ENCODE measurements around the gene PCDH9. TPM values are rescaled to one million over a fixed set of nuclear protein-coding genes. Genes with fewer than 3 reads are reported as not detected.

PCDH9 gene
- total and polyA plus RNA-seq, 10 of the 15 experiments (the other 5 are each of a cell fraction or from before 2014, with no cell fraction given) = 0.02 to 2.3 (median 0.05) TPM; not detected in 1

GRCh38 chr13:66322936-66323335 is 907.2 kb downstream of the PCDH9 start:
- Histone ChIP-seq H3K79me2 (ENCODE audit: control insufficient read depth, insufficient read depth, low read length) (no peaks in the 10 kb centered on the region), H2AFZ (ENCODE audit: control insufficient read depth, low read depth, low read length) (no peak overlapping the region), H3K27me3 (replicated peaks in 1 of 2; ENCODE audit: control insufficient read depth in 2 of 2, insufficient read depth in 2 of 2, low read length in 1 of 2) (no peaks in the 10 kb centered on the region), H3K4me3 (no peak overlapping the region), H4K20me1 (ENCODE audit: control insufficient read depth, insufficient read depth) (no peaks in the 10 kb centered on the region), H3K27ac (ENCODE audit: control insufficient read depth, insufficient read depth) (no peak overlapping the region), H3K9ac (ENCODE audit: control insufficient read depth, insufficient read depth, low read length) (no peak overlapping the region), H3K4me2 (ENCODE audit: control insufficient read depth, insufficient read depth) (no peak overlapping the region), H3K36me3 (ENCODE audit: control insufficient read depth in 2 of 2, insufficient read depth in 2 of 2, low read length in 1 of 2) (no peaks in the 10 kb centered on the region), H3K4me1 (ENCODE audit: control insufficient read depth, insufficient read depth, low read length) (no peaks in the 10 kb centered on the region), H3K9me3 (replicated peaks; ENCODE audit: control insufficient read depth, insufficient read depth, low read length) (no peaks in the 10 kb centered on the region)
- BruUV-seq (replicated peaks) = no TSS peak
- 2% methylated on average over 2 of the region's 2 CpGs for WGBS (ENCODE audit: insufficient coverage, insufficient replicate concordance, low lambda C conversion rate, missing lambda C conversion rate)
- POLR2A ChIA-PET = no interaction called here
- in situ Hi-C loops (cut with MboI) = no loop called here
- intact Hi-C loops (cut with micrococcal nuclease; ENCODE audit: unreplicated experiment) = no loop called here
- no peak for ATAC-seq
- DNase-seq (ENCODE audit: low read depth, low spot score) = no peak
- no peak for FAIRE-seq
- CTCF ChIA-PET = no interaction called here
- no peak for TF ChIP-seq IKZF2 (IDR thresholded peaks at IDR 0.05)
- no peak for TF ChIP-seq HDAC6 (IDR thresholded peaks at IDR 0.05; ENCODE audit: unreplicated experiment)
- no peak for TF ChIP-seq POLR2AphosphoS5 (IDR thresholded peaks at IDR 0.05; ENCODE audit: low read length)
- no peak for TF ChIP-seq ZBTB4 (CRISPR knock-in tag; IDR thresholded peaks at IDR 0.05)
- no peak for TF ChIP-seq BHLHE40 (IDR thresholded peaks at IDR 0.05; ENCODE audit: borderline replicate concordance in 1 of 2, low read depth in 2 of 2, low read length in 1 of 2)
- no peak for TF ChIP-seq RFX5 (IDR thresholded peaks at IDR 0.05; ENCODE audit: low read depth, low read length)
- TF ChIP-seq MYC (IDR thresholded peaks at IDR 0.05; ENCODE audit: insufficient read depth, insufficient read length, insufficient replicate concordance, low read length, severe bottlenecking) = no peak
- no peak for TF ChIP-seq BMI1 (IDR thresholded peaks at IDR 0.05; ENCODE audit: borderline replicate concordance)
- no peak for TF ChIP-seq MAX (IDR thresholded peaks at IDR 0.05; ENCODE audit: low read depth, low read length)
- TF ChIP-seq CEBPZ (IDR thresholded peaks at IDR 0.05; ENCODE audit: low read depth, low read length) = no peak
- TF ChIP-seq HCFC1 (IDR thresholded peaks at IDR 0.05; ENCODE audit: low read length) = no peak
- TF ChIP-seq KAT2A (conservative IDR thresholded peaks at IDR 0.05; ENCODE audit: control insufficient read depth, low read depth, low read length) = no peak
- TF ChIP-seq TBL1XR1 (IDR thresholded peaks at IDR 0.05; ENCODE audit: low read depth, low read length) = no peak
- TF ChIP-seq STAT3 (IDR thresholded peaks at IDR 0.05; ENCODE audit: low read depth, low read length) = no peak
- TF ChIP-seq RCOR1 (conservative IDR thresholded peaks at IDR 0.05; ENCODE audit: low read depth, low read length) = no peak
- no peak for TF ChIP-seq POLR2A (IDR thresholded peaks at IDR 0.05; ENCODE audit: low read depth, low read length)
- no peak for TF ChIP-seq NR2C1 (IDR thresholded peaks at IDR 0.05)
- SMC1A ChIA-PET (ENCODE audit: uncharacterized antibody, unreplicated experiment) = interaction anchor here (1.1 to 2.4 kb wide), 2 partner anchors 12 to 17 kb away, joined by 3 to 6 read pairs; no protein-coding TSS in a partner anchor
- RAD21 ChIA-PET (ENCODE audit: unreplicated experiment) = no interaction called here
